Effector memory CD4-positive, alpha-beta T cell (primary cell): Measurements from ENCODE around the gene GPR150.

ENCODE experiments used
- DNase-seq, 3 donors: peaks; one replicate each; pipeline ENCODE4 v3.0.0-alpha.2; 2020
- H3K27ac ChIP-seq: 2 replicates; pipeline ENCODE4 v1.7.0; 2013; ENCODE audit warnings: mild to moderate bottlenecking, low read length, moderate library complexity; ENCODE audit not compliant: insufficient read depth, poor library complexity, severe bottlenecking
- H3K27me3 ChIP-seq: replicated peaks from 2 replicates; pipeline ENCODE4 v1.7.0; 2013; ENCODE audit warnings: mild to moderate bottlenecking, low read length; ENCODE audit not compliant: insufficient read depth, control insufficient read depth, poor library complexity, severe bottlenecking
- H3K36me3 ChIP-seq: 2 replicates; pipeline ENCODE4 v1.7.0; 2013; ENCODE audit warnings: mild to moderate bottlenecking, low read length, moderate library complexity; ENCODE audit not compliant: control insufficient read depth, insufficient read depth
- H3K4me1 ChIP-seq: 2 replicates; pipeline ENCODE4 v1.7.0; 2013; ENCODE audit warnings: low read length, mild to moderate bottlenecking; ENCODE audit not compliant: control insufficient read depth, insufficient read depth, poor library complexity, severe bottlenecking
- H3K4me3 ChIP-seq: 2 replicates; pipeline ENCODE4 v1.7.0; 2013; ENCODE audit warnings: low read length, low read depth, mild to moderate bottlenecking; ENCODE audit not compliant: insufficient read depth, poor library complexity, severe bottlenecking
- H3K9me3 ChIP-seq: 2 replicates; pipeline ENCODE4 v1.7.0; 2013; ENCODE audit warnings: mild to moderate bottlenecking, low read length, moderate library complexity; ENCODE audit not compliant: control insufficient read depth

GPR150 gene

DNA sequence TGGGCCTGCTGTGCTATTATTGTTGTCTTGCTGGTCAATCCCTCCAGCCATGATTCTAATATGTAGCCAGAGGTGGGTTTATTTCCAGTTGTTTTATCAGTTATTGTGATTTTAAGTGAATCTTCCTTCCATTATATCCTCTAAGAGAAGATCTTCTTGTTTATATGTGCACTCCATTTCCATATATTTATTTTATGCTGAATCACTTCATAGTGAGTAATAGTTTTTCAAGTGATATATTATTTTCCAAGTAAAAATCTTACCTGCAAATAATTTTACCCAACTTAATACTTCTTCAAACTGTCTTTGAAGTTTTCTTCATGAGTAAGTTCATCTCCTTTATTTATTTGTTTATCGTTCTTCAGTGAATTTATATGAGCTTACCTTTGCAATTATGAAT, 13.5 kb upstream of the GPR150 start:
- no peak for DNase-seq
- H3K9me3 ChIP-seq = no peaks in the 10 kb centered on the region
- peaks cover 10% of the 10 kb centered on the region for H3K36me3 ChIP-seq
- H3K4me3 ChIP-seq = no peak overlapping the region
- H3K27me3 ChIP-seq = no peaks in the 10 kb centered on the region
- no peaks in the 10 kb centered on the region for H3K4me1 ChIP-seq
- H3K27ac ChIP-seq = no peak overlapping the region

GRCh38 chr5:95609711-95610110, 10.2 kb upstream of the GPR150 start:
- Histone ChIP-seq H3K36me3 (peaks cover 4% of the 10 kb centered on the region), H3K27ac (no peak overlapping the region), H3K9me3 (no peaks in the 10 kb centered on the region), H3K27me3 (no peaks in the 10 kb centered on the region), H3K4me1 (no peaks in the 10 kb centered on the region), H3K4me3 (no peak overlapping the region)
- DNase-seq = no peak

- Histone ChIP-seq H3K4me3 (no peak overlapping the region), H3K27me3 (no peaks in the 10 kb centered on the region), H3K36me3 (peaks cover 4% of the 10 kb centered on the region), H3K4me1 (no peaks in the 10 kb centered on the region), H3K27ac (no peak overlapping the region), H3K9me3 (no peaks in the 10 kb centered on the region)
- no peak for DNase-seq
Measured at GRCh38 chr5:95610546-95610945, 9.3 kb upstream of the GPR150 start.

- H3K9me3 ChIP-seq = no peaks in the 10 kb centered on the region
- no peak for DNase-seq
- H3K4me1 ChIP-seq = no peaks in the 10 kb centered on the region
- H3K4me3 ChIP-seq = no peak overlapping the region
- H3K27me3 ChIP-seq = no peaks in the 10 kb centered on the region
- peaks cover 1% of the 10 kb centered on the region for H3K36me3 ChIP-seq
- H3K27ac ChIP-seq = no peak overlapping the region
Measured at GRCh38 chr5:95611396-95611795, 8.5 kb upstream of the GPR150 start.

DNA sequence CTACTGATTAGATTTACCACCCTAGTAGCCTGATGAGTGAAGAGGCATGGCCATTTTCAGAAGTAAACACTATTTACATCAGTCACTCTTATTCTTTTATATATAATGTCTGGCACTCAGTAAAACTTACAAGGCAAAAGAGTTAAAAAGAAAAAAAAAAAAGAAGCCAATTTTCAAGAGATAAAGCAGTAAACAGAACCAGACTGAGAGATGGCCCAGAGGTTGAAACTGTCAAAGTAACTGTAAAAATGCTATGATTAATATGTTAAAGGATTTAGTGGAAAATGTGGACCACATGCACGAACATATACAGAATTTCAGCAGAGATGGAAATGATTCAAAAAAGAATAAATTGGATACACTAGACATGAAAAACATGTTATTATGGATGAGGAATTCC, 6.4 kb upstream of the GPR150 start:
- Histone ChIP-seq H3K36me3 (no peaks in the 10 kb centered on the region), H3K4me1 (peaks cover 2% of the 10 kb centered on the region), H3K4me3 (no peak overlapping the region), H3K27me3 (no peaks in the 10 kb centered on the region), H3K27ac (no peak overlapping the region), H3K9me3 (no peaks in the 10 kb centered on the region)
- no peak for DNase-seq

DNA sequence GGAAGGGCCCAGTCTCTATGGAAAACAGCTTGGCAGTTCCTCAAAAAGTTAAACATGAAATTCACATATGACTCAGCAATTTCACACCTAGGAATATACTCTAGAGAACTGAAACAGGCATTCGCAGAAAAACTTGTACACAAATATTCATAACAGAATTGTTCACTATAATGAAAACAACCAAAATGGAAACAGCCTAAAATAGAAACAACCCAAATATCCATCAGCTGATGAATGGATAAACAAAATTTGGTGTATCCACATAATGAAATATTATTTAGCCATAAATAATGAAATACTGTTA, 4.8 kb upstream of the GPR150 start:
- H3K4me1 ChIP-seq = peaks cover 17% of the 10 kb centered on the region
- H3K9me3 ChIP-seq = no peaks in the 10 kb centered on the region
- no peaks in the 10 kb centered on the region for H3K27me3 ChIP-seq
- no peaks in the 10 kb centered on the region for H3K36me3 ChIP-seq
- H3K27ac ChIP-seq = no peak overlapping the region
- no peak overlapping the region for H3K4me3 ChIP-seq
- no peak for DNase-seq

- H3K4me1 ChIP-seq = peaks cover 27% of the 10 kb centered on the region
- H3K9me3 ChIP-seq = no peaks in the 10 kb centered on the region
- DNase-seq = no peak
- no peak overlapping the region for H3K27ac ChIP-seq
- no peak overlapping the region for H3K4me3 ChIP-seq
- no peaks in the 10 kb centered on the region for H3K27me3 ChIP-seq
- no peaks in the 10 kb centered on the region for H3K36me3 ChIP-seq
Measured at GRCh38 chr5:95617057-95617456, 2.8 kb upstream of the GPR150 start.

DNA sequence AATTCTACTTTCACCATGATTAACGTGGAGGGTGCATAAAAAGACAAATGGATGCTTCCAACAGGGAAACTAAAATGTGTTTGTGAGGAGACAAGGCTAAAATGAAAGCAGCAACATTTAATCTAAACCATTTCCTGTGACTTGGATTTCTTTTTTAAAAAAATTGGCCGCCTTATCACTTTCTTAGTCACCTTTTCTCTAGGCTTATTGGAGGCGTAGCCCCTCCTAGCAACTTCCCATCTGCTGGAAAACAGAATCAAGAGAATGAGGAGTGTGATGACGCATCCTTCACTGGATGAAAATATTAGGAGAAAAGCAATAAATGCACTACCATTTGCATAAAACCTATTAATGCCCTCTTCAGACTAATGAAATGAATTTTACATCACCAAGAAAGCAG, 791 bp upstream of the GPR150 start:
- no peaks in the 10 kb centered on the region for H3K9me3 ChIP-seq
- H3K27ac ChIP-seq = no peak overlapping the region
- peak overlapping the region; percentile 83 for H3K4me3 ChIP-seq
- no peaks in the 10 kb centered on the region for H3K27me3 ChIP-seq
- DNase-seq = no peak
- peaks cover 44% of the 10 kb centered on the region for H3K4me1 ChIP-seq
- H3K36me3 ChIP-seq = no peaks in the 10 kb centered on the region

GRCh38 chr5:95619514-95620029, 315 bp upstream of the GPR150 start:
- peak overlapping the region; percentile 57 for H3K27ac ChIP-seq
- no peaks in the 10 kb centered on the region for H3K36me3 ChIP-seq
- no peak for DNase-seq
- H3K4me3 ChIP-seq = peak overlapping the region; percentile 83
- H3K4me1 ChIP-seq = peaks cover 49% of the 10 kb centered on the region
- H3K27me3 ChIP-seq = no peaks in the 10 kb centered on the region
- no peaks in the 10 kb centered on the region for H3K9me3 ChIP-seq

DNA sequence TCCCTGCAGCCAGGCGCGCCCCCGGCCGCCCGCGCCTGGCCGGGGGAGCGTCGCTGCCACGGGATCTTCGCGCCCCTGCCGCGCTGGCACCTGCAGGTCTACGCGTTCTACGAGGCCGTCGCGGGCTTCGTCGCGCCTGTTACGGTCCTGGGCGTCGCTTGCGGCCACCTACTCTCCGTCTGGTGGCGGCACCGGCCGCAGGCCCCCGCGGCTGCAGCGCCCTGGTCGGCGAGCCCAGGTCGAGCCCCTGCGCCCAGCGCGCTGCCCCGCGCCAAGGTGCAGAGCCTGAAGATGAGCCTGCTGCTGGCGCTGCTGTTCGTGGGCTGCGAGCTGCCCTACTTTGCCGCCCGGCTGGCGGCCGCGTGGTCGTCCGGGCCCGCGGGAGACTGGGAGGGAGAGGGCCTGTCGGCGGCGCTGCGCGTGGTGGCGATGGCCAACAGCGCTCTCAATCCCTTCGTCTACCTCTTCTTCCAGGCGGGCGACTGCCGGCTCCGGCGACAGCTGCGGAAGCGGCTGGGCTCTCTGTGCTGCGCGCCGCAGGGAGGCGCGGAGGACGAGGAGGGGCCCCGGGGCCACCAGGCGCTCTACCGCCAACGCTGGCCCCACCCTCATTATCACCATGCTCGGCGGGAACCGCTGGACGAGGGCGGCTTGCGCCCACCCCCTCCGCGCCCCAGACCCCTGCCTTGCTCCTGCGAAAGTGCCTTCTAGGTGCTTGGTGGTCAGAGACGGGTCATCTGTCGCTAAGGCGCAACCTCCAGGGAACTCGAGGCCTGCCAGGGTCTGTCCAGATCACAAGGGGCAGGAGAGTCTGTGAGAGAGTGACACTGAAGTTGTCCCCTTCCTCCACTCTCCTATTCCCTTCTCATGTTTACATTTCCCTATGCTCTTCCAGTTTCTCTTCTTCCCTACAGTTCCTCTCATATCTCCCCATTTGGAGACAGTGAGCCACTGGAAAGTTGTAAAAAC, 1.3 kb downstream of the GPR150 start:
- H3K9me3 ChIP-seq = no peaks in the 10 kb centered on the region
- H3K27me3 ChIP-seq = no peaks in the 10 kb centered on the region

More for the DNA sequence above, 1.3 kb downstream of the GPR150 start:
- peak overlapping the region; percentile 67 for H3K27ac ChIP-seq
- no peaks in the 10 kb centered on the region for H3K36me3 ChIP-seq
- peak in 2 of 3 donors; percentile 25 to 33 for DNase-seq
- peaks cover 53% of the 10 kb centered on the region for H3K4me1 ChIP-seq
- peak overlapping the region; percentile 65 for H3K4me3 ChIP-seq
